T-cell (primary cell): ENCODE results near the gene SUMO4. TPM values are rescaled to one million over a fixed set of nuclear protein-coding genes. Genes with fewer than 3 reads are reported as not detected.

Experiments
- ATAC-seq, 4 experiments: fragments of 200-7000 bp in 3 of 4; fragments of 150-1000 bp in 1 of 4; cut with Tn5 transposase; replicated peaks in 1 of 4; 1 replicate in 3 of 4; 2 replicates in 1 of 4; pipeline ENCODE4 v1.10.0; 2021; ENCODE audit warnings: moderate library complexity in 3 of 4, mild to moderate bottlenecking in 2 of 4, moderate number of reproducible peaks in 1 of 4
- CTCF ChIA-PET, 2 donors: fragments of 300-600 bp; sonication (Branson Sonifier 250); formaldehyde crosslinking; loops; one replicate each; lab custom pipeline; 2022; ENCODE audit warnings: antibody characterized with exemption in 2 of 2; lab: Charles Lee
- POLR2A ChIA-PET, 2 donors: fragments of 300-600 bp; sonication (Branson Sonifier 250); formaldehyde crosslinking; loops; one replicate each; lab custom pipeline; 2022; ENCODE audit warnings: antibody characterized with exemption in 2 of 2; lab: Charles Lee
- DNase-seq, 35 experiments: peaks; one replicate each; pipeline versions ENCODE4 v3.0.0 to v3.0.0-alpha.2; 2013 to 2023
- H3K27ac ChIP-seq: one replicate; pipeline ENCODE4 v1.5.1; 2013; ENCODE audit warnings: low read length
- H3K27me3 ChIP-seq, 2 experiments: replicated peaks in 1 of 2; 1 replicate in 1 of 2; 2 replicates in 1 of 2; pipeline versions ENCODE4 v1.6.1 to v1.7.0; 2013; ENCODE audit warnings: low read length in 1 of 2, mixed read lengths in 1 of 2; ENCODE audit not compliant: control insufficient read depth in 2 of 2, insufficient read depth in 2 of 2; ENCODE audit errors: extremely low read depth in 1 of 2
- H3K36me3 ChIP-seq, 2 donors: 1 replicate in 1 of 2; 2 replicates in 1 of 2; pipeline versions ENCODE4 v1.6.1 to v1.7.0; 2013; ENCODE audit warnings: low read length in 1 of 2; ENCODE audit not compliant: control insufficient read depth in 2 of 2, insufficient read depth in 1 of 2; ENCODE audit errors: extremely low read depth in 1 of 2
- H3K4me1 ChIP-seq, 2 experiments: 1 replicate in 1 of 2; 2 replicates in 1 of 2; pipeline versions ENCODE4 v1.6.1 to v1.7.0; 2013; ENCODE audit warnings: low read length in 2 of 2, mixed read lengths in 1 of 2; ENCODE audit not compliant: insufficient read depth in 2 of 2, control insufficient read depth in 1 of 2; ENCODE audit errors: extremely low read depth in 1 of 2
- H3K4me3 ChIP-seq, 2 donors: 1 replicate in 1 of 2; 2 replicates in 1 of 2; pipeline versions ENCODE4 v1.5.1 to v1.7.0; 2013; ENCODE audit warnings: mild to moderate bottlenecking in 2 of 2, low read length in 1 of 2, moderate library complexity in 1 of 2; ENCODE audit not compliant: control insufficient read depth in 1 of 2; ENCODE audit errors: extremely low read depth in 1 of 2
- H3K9me3 ChIP-seq: 2 replicates; pipeline ENCODE4 v1.7.0; 2013
- H3K27ac Mint-ChIP-seq, 2 donors: one replicate each; pipeline ENCODE4 v1.8.0; 2020 to 2021; ENCODE audit warnings: mild to moderate bottlenecking in 2 of 2, mixed read lengths in 2 of 2
- H3K27me3 Mint-ChIP-seq, 2 donors: one replicate each; pipeline ENCODE4 v1.8.0; 2021 to 2022; ENCODE audit warnings: mixed read lengths in 2 of 2
- H3K36me3 Mint-ChIP-seq: one replicate; pipeline ENCODE4 v1.8.0; 2021; ENCODE audit warnings: mixed read lengths
- H3K4me1 Mint-ChIP-seq, 3 donors: one replicate each; pipeline ENCODE4 v1.8.0; 2020 to 2022; ENCODE audit warnings: mixed read lengths in 3 of 3, mild to moderate bottlenecking in 1 of 3
- H3K4me3 Mint-ChIP-seq, 3 donors: one replicate each; pipeline ENCODE4 v1.8.0; 2020 to 2022; ENCODE audit warnings: mild to moderate bottlenecking in 3 of 3, mixed read lengths in 3 of 3, moderate library complexity in 3 of 3
- H3K9me3 Mint-ChIP-seq, 3 donors: one replicate each; pipeline ENCODE4 v1.8.0; 2020 to 2022; ENCODE audit warnings: mixed read lengths in 3 of 3
- WGBS: methylation state at CpG from one replicate; pipeline ENCODE4 v1.1.5; 2013; ENCODE audit warnings: missing lambda C conversion rate; ENCODE audit not compliant: insufficient coverage; 5-methylcytosine and 5-hydroxymethylcytosine counted together
- total RNA-seq, 35 experiments: library from RNA in 6 of 35; stranded (reverse) in 6 of 35; fragments of 120-200 nt in 1 of 35; gene quantifications; one replicate each; pipeline versions ENCODE4 v1.2.1 to v1.2.4 and lab custom pipeline; 2013 to 2026

SUMO4 gene
- total RNA-seq, 5 donors from 2014 or later (not counting 1 experiment from before 2014, with no cell fraction given) = 5.7 to 11.4 (median 8.5) TPM

- DNase-seq = no peak
- no peaks in the 10 kb centered on the region for H3K9me3 Mint-ChIP-seq
- Histone ChIP-seq H3K4me1 (no peaks in the 10 kb centered on the region), H3K36me3 (no peaks in the 10 kb centered on the region), H3K9me3 (no peaks in the 10 kb centered on the region), H3K27me3 (no peaks in the 10 kb centered on the region), H3K27ac (no peak overlapping the region), H3K4me3 (no peak overlapping the region)
- peaks cover 7 to 21% (median 15%) of the 10 kb centered on the region in 3 donors for H3K4me1 Mint-ChIP-seq
- WGBS = 35% methylated on average over 2 of the region's 3 CpGs
- no peaks in the 10 kb centered on the region for H3K36me3 Mint-ChIP-seq
- no peaks in the 10 kb centered on the region for H3K27me3 Mint-ChIP-seq
- no peak overlapping the region for H3K4me3 Mint-ChIP-seq
- no peak overlapping the region for H3K27ac Mint-ChIP-seq
- POLR2A ChIA-PET = no interaction called here
- CTCF ChIA-PET = no interaction called here
- ATAC-seq = peak in 1 of 4 experiments; percentile 23
Observed at GRCh38 chr6:149438855-149439254, 38.8 kb downstream of the SUMO4 start.

GRCh38 chr6:149439626-149440025 is 39.6 kb downstream of the SUMO4 start:
- no peaks in the 10 kb centered on the region for H3K27me3 ChIP-seq
- H3K4me1 ChIP-seq = no peaks in the 10 kb centered on the region
- no peak for DNase-seq
- POLR2A ChIA-PET = interaction anchor here in 1 of 2 donors (0.6 kb wide), 1 partner anchor 356 kb away, joined by 3 read pairs; no protein-coding TSS in a partner anchor
- no peaks in the 10 kb centered on the region for H3K36me3 ChIP-seq
- CTCF ChIA-PET = no interaction called here
- Mint-ChIP-seq H3K27me3 (no peaks in the 10 kb centered on the region), H3K36me3 (no peaks in the 10 kb centered on the region), H3K27ac (no peak overlapping the region), H3K4me3 (no peak overlapping the region), H3K9me3 (no peaks in the 10 kb centered on the region), H3K4me1 (peaks cover 7 to 21% (median 15%) of the 10 kb centered on the region in 3 donors)
- WGBS = no CpG with 5 or more reads among the region's 1 CpG
- no peak overlapping the region for H3K27ac ChIP-seq
- H3K4me3 ChIP-seq = no peak overlapping the region
- no peak for ATAC-seq
- no peaks in the 10 kb centered on the region for H3K9me3 ChIP-seq

- ATAC-seq (no peak), DNase-seq (no peak)
- Histone ChIP-seq H3K9me3 (no peaks in the 10 kb centered on the region), H3K27me3 (no peaks in the 10 kb centered on the region), H3K27ac (no peak overlapping the region), H3K4me3 (no peak overlapping the region), H3K36me3 (no peaks in the 10 kb centered on the region), H3K4me1 (no peaks in the 10 kb centered on the region)
- no peak overlapping the region for H3K4me3 Mint-ChIP-seq
- POLR2A ChIA-PET = interaction anchor here in 1 of 2 donors (0.6 kb wide), 1 partner anchor 405 kb away, joined by 3 read pairs; no protein-coding TSS in a partner anchor
- no peaks in the 10 kb centered on the region for H3K9me3 Mint-ChIP-seq
- no peak overlapping the region for H3K27ac Mint-ChIP-seq
- no peaks in the 10 kb centered on the region for H3K36me3 Mint-ChIP-seq
- H3K27me3 Mint-ChIP-seq = no peaks in the 10 kb centered on the region
- 86% methylated on average over 12 of the region's 16 CpGs for WGBS
- CTCF ChIA-PET = interaction anchor here in 1 of 2 donors (0.6 to 1.6 kb wide), 3 partner anchors 9 to 315 kb away, joined by 5 to 13 read pairs (median 7); no protein-coding TSS in a partner anchor
- H3K4me1 Mint-ChIP-seq = peaks cover 7 to 21% (median 15%) of the 10 kb centered on the region in 3 donors
Observed at GRCh38 chr6:149440735-149441671, 40.9 kb downstream of the SUMO4 start.

- Histone ChIP-seq H3K36me3 (no peaks in the 10 kb centered on the region), H3K27ac (no peak overlapping the region), H3K4me1 (no peaks in the 10 kb centered on the region), H3K27me3 (no peaks in the 10 kb centered on the region), H3K9me3 (no peaks in the 10 kb centered on the region), H3K4me3 (no peak overlapping the region)
- H3K27ac Mint-ChIP-seq = no peak overlapping the region
- no peak overlapping the region for H3K4me3 Mint-ChIP-seq
- ATAC-seq (no peak), DNase-seq (no peak)
- 83% methylated on average over 7 of the region's 9 CpGs for WGBS
- H3K36me3 Mint-ChIP-seq = no peaks in the 10 kb centered on the region
- H3K9me3 Mint-ChIP-seq = no peaks in the 10 kb centered on the region
- no peaks in the 10 kb centered on the region for H3K27me3 Mint-ChIP-seq
- POLR2A ChIA-PET = no interaction called here
- peaks cover 7 to 25% (median 15%) of the 10 kb centered on the region in 3 donors for H3K4me1 Mint-ChIP-seq
- CTCF ChIA-PET = interaction anchor here in 1 of 2 donors (0.6 to 1.6 kb wide), 2 partner anchors 10 to 91 kb away, joined by 7 to 13 read pairs; no protein-coding TSS in a partner anchor
Observed at GRCh38 chr6:149441740-149442139, 41.7 kb downstream of the SUMO4 start.

- no peak overlapping the region for H3K4me3 ChIP-seq
- no peaks in the 10 kb centered on the region for H3K27me3 Mint-ChIP-seq
- H3K4me1 ChIP-seq = no peaks in the 10 kb centered on the region
- CTCF ChIA-PET = no interaction called here
- no peaks in the 10 kb centered on the region for H3K36me3 Mint-ChIP-seq
- H3K4me3 Mint-ChIP-seq = no peak overlapping the region
- H3K27ac Mint-ChIP-seq = no peak overlapping the region
- H3K27ac ChIP-seq = no peak overlapping the region
- no peaks in the 10 kb centered on the region for H3K9me3 Mint-ChIP-seq
- DNase-seq (no peak), ATAC-seq (no peak)
- WGBS = 93% methylated on average over 5 of the region's 8 CpGs
- H3K4me1 Mint-ChIP-seq = peaks cover 0 to 11% (median 7%) of the 10 kb centered on the region in 3 donors
- POLR2A ChIA-PET = interaction anchor here (0.6 kb wide), 2 partner anchors 16 to 24 kb away, joined by 3 to 5 read pairs; no protein-coding TSS in a partner anchor
- no peaks in the 10 kb centered on the region for H3K27me3 ChIP-seq
- H3K36me3 ChIP-seq = no peaks in the 10 kb centered on the region
- H3K9me3 ChIP-seq = no peaks in the 10 kb centered on the region
Observed at GRCh38 chr6:149443411-149444181, 43.5 kb downstream of the SUMO4 start.
